ENCODE data around the gene PCSK6.

The PCSK6 gene

DNA sequence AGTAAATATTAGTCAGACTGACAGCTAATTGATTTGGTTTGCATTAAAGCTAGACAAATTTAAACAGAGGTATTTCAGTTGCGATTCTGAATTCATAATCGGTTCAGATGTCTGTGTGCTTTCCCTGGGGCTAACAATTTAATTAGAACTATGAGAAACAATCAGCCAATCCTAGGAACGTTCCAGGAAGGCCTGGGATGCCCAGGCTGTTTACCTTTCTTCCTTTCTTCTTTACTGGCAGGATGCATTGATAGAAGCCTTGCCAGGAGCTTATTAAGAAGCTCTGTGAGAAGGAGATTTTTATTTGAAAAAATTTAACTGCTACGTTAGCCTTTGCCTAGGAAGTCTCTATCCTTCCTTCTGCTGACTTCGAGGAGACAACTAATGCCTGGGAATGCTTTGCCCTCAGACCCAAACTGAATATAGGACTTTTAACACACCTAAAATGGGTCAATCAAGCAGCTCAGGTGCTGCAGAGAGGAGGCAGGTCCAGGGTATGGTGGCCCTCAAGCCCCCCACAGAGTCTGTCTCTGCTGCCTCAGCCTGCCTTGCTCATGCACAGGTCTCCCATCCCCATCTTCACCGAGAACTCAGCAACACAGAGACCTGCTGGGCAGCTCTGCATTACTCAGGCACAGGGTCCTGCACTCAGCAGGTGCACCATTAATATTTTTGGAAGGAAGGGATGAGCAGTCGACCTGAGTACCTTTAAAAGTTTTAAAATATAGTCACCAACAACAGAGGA lies 48.5 kb downstream of the PCSK6 start:
- Histone ChIP-seq H4K20me1 (ENCODE audit: insufficient read depth, low read length) (no peaks in the 10 kb centered on the region), H3K4me2 (ENCODE audit: low read depth, low read length) (no peak overlapping the region), H3K9ac (ENCODE audit: low read length) (no peak overlapping the region), H3K27me3 (replicated peaks; ENCODE audit: insufficient read depth, low read length) (0 out of 2 replicates have a peak, but pooled peaks cover 4% of the 10 kb centered on the region), H3K4me3 (ENCODE audit: low read length) (no peak overlapping the region), H3K9me3 (replicated peaks; ENCODE audit: insufficient read depth, low read length) (no peaks in the 10 kb centered on the region), H3K27ac (ENCODE audit: low read length) (no peak overlapping the region), H3F3A (ENCODE audit: insufficient read depth, low read length) (no peaks in the 10 kb centered on the region), H3K36me3 (replicated peaks; ENCODE audit: insufficient read depth, low read length) (no peaks in the 10 kb centered on the region), H3K79me2 (ENCODE audit: low read length) (no peaks in the 10 kb centered on the region), H3K9me2 (replicated peaks; ENCODE audit: insufficient read depth, low read length) (no peaks in the 10 kb centered on the region), H2AFZ (ENCODE audit: low read length) (no peak overlapping the region), H3K4me1 (ENCODE audit: low read length) (no peaks in the 10 kb centered on the region)
- no peak for TF ChIP-seq EZH2 (optimal IDR thresholded peaks at IDR 0.05; ENCODE audit: low read depth, low read length)
- TF ChIP-seq, protein P1, sequence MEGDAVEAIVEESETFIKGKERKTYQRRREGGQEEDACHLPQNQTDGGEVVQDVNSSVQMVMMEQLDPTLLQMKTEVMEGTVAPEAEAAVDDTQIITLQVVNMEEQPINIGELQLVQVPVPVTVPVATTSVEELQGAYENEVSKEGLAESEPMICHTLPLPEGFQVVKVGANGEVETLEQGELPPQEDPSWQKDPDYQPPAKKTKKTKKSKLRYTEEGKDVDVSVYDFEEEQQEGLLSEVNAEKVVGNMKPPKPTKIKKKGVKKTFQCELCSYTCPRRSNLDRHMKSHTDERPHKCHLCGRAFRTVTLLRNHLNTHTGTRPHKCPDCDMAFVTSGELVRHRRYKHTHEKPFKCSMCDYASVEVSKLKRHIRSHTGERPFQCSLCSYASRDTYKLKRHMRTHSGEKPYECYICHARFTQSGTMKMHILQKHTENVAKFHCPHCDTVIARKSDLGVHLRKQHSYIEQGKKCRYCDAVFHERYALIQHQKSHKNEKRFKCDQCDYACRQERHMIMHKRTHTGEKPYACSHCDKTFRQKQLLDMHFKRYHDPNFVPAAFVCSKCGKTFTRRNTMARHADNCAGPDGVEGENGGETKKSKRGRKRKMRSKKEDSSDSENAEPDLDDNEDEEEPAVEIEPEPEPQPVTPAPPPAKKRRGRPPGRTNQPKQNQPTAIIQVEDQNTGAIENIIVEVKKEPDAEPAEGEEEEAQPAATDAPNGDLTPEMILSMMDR (IDR thresholded peaks at IDR 0.05; ENCODE audit: low read length): no peak
- TF ChIP-seq EZH2phosphoT487 (IDR thresholded peaks at IDR 0.05; ENCODE audit: low read length): no peak
- DNase-seq: no peak

- peaks cover 14% of the 10 kb centered on the region; the same call in 1 of the 2 replicates for H3K27me3 ChIP-seq (replicated peaks; ENCODE audit: insufficient read depth, low read length)
- no peaks in the 10 kb centered on the region for H3K79me2 ChIP-seq (ENCODE audit: low read length)
- TF ChIP-seq EZH2phosphoT487 (IDR thresholded peaks at IDR 0.05; ENCODE audit: low read length): no peak
- TF ChIP-seq, protein P1 (IDR thresholded peaks at IDR 0.05; ENCODE audit: low read length): no peak
- no peak overlapping the region for H3K4me3 ChIP-seq (ENCODE audit: low read length)
- no peak overlapping the region for H2AFZ ChIP-seq (ENCODE audit: low read length)
- no peak overlapping the region for H3K27ac ChIP-seq (ENCODE audit: low read length)
- no peaks in the 10 kb centered on the region for H3F3A ChIP-seq (ENCODE audit: insufficient read depth, low read length)
- H3K9me2 ChIP-seq (replicated peaks; ENCODE audit: insufficient read depth, low read length): no peaks in the 10 kb centered on the region
- H3K9ac ChIP-seq (ENCODE audit: low read length): no peak overlapping the region
- no peaks in the 10 kb centered on the region for H4K20me1 ChIP-seq (ENCODE audit: insufficient read depth, low read length)
- DNase-seq: no peak
- H3K9me3 ChIP-seq (replicated peaks; ENCODE audit: insufficient read depth, low read length): no peaks in the 10 kb centered on the region
- no peaks in the 10 kb centered on the region for H3K36me3 ChIP-seq (replicated peaks; ENCODE audit: insufficient read depth, low read length)
- no peak overlapping the region for H3K4me2 ChIP-seq (ENCODE audit: low read depth, low read length)
- no peaks in the 10 kb centered on the region for H3K4me1 ChIP-seq (ENCODE audit: low read length)
These were observed 49.6 kb downstream of the PCSK6 start for GRCh38 chr15:101439920-101440319.

GRCh38 chr15:101439285-101439919 lies 50.1 kb downstream of the PCSK6 start:
- Histone ChIP-seq H3K27me3 (replicated peaks; ENCODE audit: insufficient read depth, low read length) (peaks cover 18% of the 10 kb centered on the region), H3K9me3 (replicated peaks; ENCODE audit: insufficient read depth, low read length) (no peaks in the 10 kb centered on the region), H3K9ac (ENCODE audit: low read length) (no peak overlapping the region), H3K36me3 (replicated peaks; ENCODE audit: insufficient read depth, low read length) (no peaks in the 10 kb centered on the region), H3K27ac (ENCODE audit: low read length) (no peak overlapping the region), H4K20me1 (ENCODE audit: insufficient read depth, low read length) (no peaks in the 10 kb centered on the region), H3K4me1 (ENCODE audit: low read length) (no peaks in the 10 kb centered on the region), H3K4me2 (ENCODE audit: low read depth, low read length) (no peak overlapping the region), H3F3A (ENCODE audit: insufficient read depth, low read length) (no peaks in the 10 kb centered on the region), H3K9me2 (replicated peaks; ENCODE audit: insufficient read depth, low read length) (no peaks in the 10 kb centered on the region), H3K4me3 (ENCODE audit: low read length) (no peak overlapping the region), H3K79me2 (ENCODE audit: low read length) (no peaks in the 10 kb centered on the region), H2AFZ (ENCODE audit: low read length) (no peak overlapping the region)
- TF ChIP-seq, protein P1 (IDR thresholded peaks at IDR 0.05; ENCODE audit: low read length): no peak
- TF ChIP-seq EZH2 (optimal IDR thresholded peaks at IDR 0.05; ENCODE audit: low read depth, low read length) (no peak), EZH2phosphoT487 (IDR thresholded peaks at IDR 0.05; ENCODE audit: low read length) (no peak)
- DNase-seq: no peak

All from MM.1S (cell line).